Stomach (tissue), 9 donors: ENCODE measurements around the gene ECHDC3. TPM values are rescaled to one million over a fixed set of nuclear protein-coding genes. Genes with fewer than 3 reads are reported as not detected.

Source experiments
- DNase-seq, 2 donors: peaks; one replicate each; pipeline versions ENCODE4 v3.0.0 to v3.0.0-alpha.2; 2013 to 2019
- H3K27ac ChIP-seq, 5 donors: fragments of 200-600 bp in 4 of 5; sonication (generic) in 4 of 5; one replicate each; pipeline ENCODE4 v1.5.1; 2013 to 2019; ENCODE audit warnings: mild to moderate bottlenecking in 1 of 5, moderate library complexity in 1 of 5
- H3K27me3 ChIP-seq, 3 donors: fragments of 200-600 bp; sonication (generic); one replicate each; pipeline ENCODE4 v1.5.1; 2017 to 2019; ENCODE audit warnings: mixed run types in 1 of 3
- H3K36me3 ChIP-seq, 4 donors: fragments of 200-600 bp; sonication (generic); 1 replicate in 3 of 4; 2 replicates in 1 of 4; pipeline ENCODE4 v1.5.1; 2016 to 2019
- H3K4me1 ChIP-seq, 4 donors: fragments of 200-600 bp; sonication (generic); one replicate each; pipeline ENCODE4 v1.5.1; 2016 to 2019
- H3K4me3 ChIP-seq, 4 donors: fragments of 200-600 bp; sonication (generic) in 3 of 4; one replicate each; pipeline ENCODE4 v1.5.1; 2016 to 2019; ENCODE audit warnings: mild to moderate bottlenecking in 1 of 4
- H3K9me3 ChIP-seq, 4 donors: fragments of 200-600 bp; sonication (generic); one replicate each; pipeline ENCODE4 v1.5.1; 2016 to 2019
- EP300 ChIP-seq: sonication (generic); formaldehyde crosslinking; IDR thresholded peaks from one replicate; pipeline ENCODE4 v1.6.1; 2017; ENCODE audit warnings: antibody characterized with exemption
- POLR2A ChIP-seq, 4 donors: fragments of 450-650 bp; IDR thresholded peaks; one replicate each; pipeline ENCODE4 v1.6.1; 2016; ENCODE audit warnings: antibody characterized with exemption in 4 of 4, control low read depth in 2 of 4, mild to moderate bottlenecking in 1 of 4, moderate library complexity in 1 of 4
- POLR2AphosphoS5 ChIP-seq, 3 donors: sonication (generic); formaldehyde crosslinking; IDR thresholded peaks; one replicate each; pipeline ENCODE4 v1.6.1; 2016; ENCODE audit warnings: antibody characterized with exemption in 3 of 3
- WGBS, 5 donors: extraction: QIAGEN DNeasy Blood & Tissue Kit in 3 of 5; methylation state at CpG; one replicate each; pipeline versions ENCODE4 v1.1.5 to v1.1.7; 2013 to 2018; 5-methylcytosine and 5-hydroxymethylcytosine counted together
- intact Hi-C: fragments of 100-400 bp; cut with DNase I; formaldehyde crosslinking; loops from one replicate; pipeline ENCODE4 v1.15.1; 2023; ENCODE audit warnings: low total_unique reads
- polyA plus RNA-seq, 3 donors: library from polyadenylated mRNA; stranded (reverse); fragments of 200-250 nt; gene quantifications; one replicate each; pipeline ENCODE4 v1.2.3, GENCODE V29; 2013
- total RNA-seq, 5 donors: library from RNA; depleted of rRNA; stranded (reverse); fragments of >200 nt; gene quantifications; one replicate each; pipeline versions ENCODE4 v1.1.0 to v1.2.3, GENCODE V29; 2014 to 2016
- TF ChIP-seq, protein P1 (sequence below), 7 experiments: fragments of 450-650 bp in 4 of 7; fragments of 200-600 bp in 3 of 7; sonication (generic) in 3 of 7; IDR thresholded peaks; one replicate each; pipeline ENCODE4 v1.5.1; 2016 to 2019; ENCODE audit warnings: antibody characterized with exemption in 7 of 7, control low read depth in 2 of 7, mild to moderate bottlenecking in 1 of 7
- donor health status: healthy with polysubstance abuse.
- donor health status: Bipolar disorder and iron deficiency.
- donor health status: healthy.

Gene ECHDC3
- total and polyA plus RNA-seq, 8 donors, result 0.58 to 70.6 (median 30.7) TPM

DNA sequence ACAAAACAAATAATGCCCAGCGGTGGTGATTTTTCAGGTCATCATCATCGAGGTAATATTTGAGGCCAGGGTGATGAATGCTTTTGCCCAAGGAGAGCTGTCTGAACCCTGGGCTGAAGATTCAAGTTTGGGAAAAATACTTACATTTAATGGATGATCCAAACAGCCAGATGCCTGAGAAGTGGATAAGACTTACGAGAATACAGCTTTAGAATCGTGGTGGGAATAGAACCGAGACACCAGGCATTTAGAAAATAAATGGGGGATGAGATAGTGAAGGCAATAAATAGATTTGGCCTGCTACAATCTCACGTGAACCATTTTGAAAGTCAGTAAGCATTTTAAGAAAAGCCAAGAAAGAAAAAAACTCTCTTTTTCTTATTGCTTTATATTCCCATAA, 68.8 kb downstream of the ECHDC3 start:
- intact Hi-C loops, result no loop called here
- TF ChIP-seq POLR2AphosphoS5 (IDR thresholded peaks at IDR 0.05), result no peak
- TF ChIP-seq EP300, result no peak
- TF ChIP-seq, protein P1, sequence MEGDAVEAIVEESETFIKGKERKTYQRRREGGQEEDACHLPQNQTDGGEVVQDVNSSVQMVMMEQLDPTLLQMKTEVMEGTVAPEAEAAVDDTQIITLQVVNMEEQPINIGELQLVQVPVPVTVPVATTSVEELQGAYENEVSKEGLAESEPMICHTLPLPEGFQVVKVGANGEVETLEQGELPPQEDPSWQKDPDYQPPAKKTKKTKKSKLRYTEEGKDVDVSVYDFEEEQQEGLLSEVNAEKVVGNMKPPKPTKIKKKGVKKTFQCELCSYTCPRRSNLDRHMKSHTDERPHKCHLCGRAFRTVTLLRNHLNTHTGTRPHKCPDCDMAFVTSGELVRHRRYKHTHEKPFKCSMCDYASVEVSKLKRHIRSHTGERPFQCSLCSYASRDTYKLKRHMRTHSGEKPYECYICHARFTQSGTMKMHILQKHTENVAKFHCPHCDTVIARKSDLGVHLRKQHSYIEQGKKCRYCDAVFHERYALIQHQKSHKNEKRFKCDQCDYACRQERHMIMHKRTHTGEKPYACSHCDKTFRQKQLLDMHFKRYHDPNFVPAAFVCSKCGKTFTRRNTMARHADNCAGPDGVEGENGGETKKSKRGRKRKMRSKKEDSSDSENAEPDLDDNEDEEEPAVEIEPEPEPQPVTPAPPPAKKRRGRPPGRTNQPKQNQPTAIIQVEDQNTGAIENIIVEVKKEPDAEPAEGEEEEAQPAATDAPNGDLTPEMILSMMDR (IDR thresholded peaks at IDR 0.05), result no peak
- no peak for TF ChIP-seq POLR2A (IDR thresholded peaks at IDR 0.05)

DNA sequence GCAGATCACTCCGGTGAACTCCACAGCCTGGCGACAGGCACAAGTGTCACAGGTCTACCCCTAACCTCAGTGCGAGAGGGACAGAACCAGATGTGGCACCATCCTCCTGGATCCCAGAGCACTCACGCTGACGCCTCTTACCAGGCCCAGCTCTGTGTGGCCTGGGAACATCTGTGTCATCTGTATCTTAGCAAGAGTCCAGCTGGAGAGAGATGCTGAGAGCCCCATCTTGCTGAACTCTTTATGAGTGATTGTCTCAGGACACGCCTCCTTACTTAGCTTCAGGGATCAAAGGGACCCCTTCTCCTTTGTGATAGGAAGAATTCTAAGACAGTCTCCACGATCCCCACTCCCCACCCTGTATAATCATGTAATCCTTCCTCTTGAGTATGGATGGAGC, 71.0 kb downstream of the ECHDC3 start:
- no peak for DNase-seq
- H3K36me3 ChIP-seq, result no peaks in the 10 kb centered on the region
- no peaks in the 10 kb centered on the region for H3K9me3 ChIP-seq
- H3K4me3 ChIP-seq, result no peak overlapping the region
- peaks cover 0 to 11% (median 0%) of the 10 kb centered on the region in 3 donors for H3K27me3 ChIP-seq
- H3K27ac ChIP-seq, result no peak overlapping the region
- WGBS, 5 donors, result 80 to 90% (median 84%) methylated on average over 4 to 7 of the region's 7 CpGs
- TF ChIP-seq, protein P1 (IDR thresholded peaks at IDR 0.05), result no peak
- TF ChIP-seq POLR2AphosphoS5 (IDR thresholded peaks at IDR 0.05), result no peak
- H3K4me1 ChIP-seq, result peaks cover 0 to 5% (median 0%) of the 10 kb centered on the region in 4 donors
- intact Hi-C loops, result no loop called here

More for the DNA sequence above, 68.8 kb downstream of the ECHDC3 start:
- Histone ChIP-seq H3K27ac (no peak overlapping the region), H3K27me3 (peaks cover 0 to 11% (median 0%) of the 10 kb centered on the region in 3 donors), H3K9me3 (no peaks in the 10 kb centered on the region), H3K36me3 (no peaks in the 10 kb centered on the region), H3K4me3 (no peak overlapping the region), H3K4me1 (peaks cover 0 to 5% (median 0%) of the 10 kb centered on the region in 4 donors)
- 69 to 82% (median 77%) methylated on average over 6 of the region's 6 CpGs for WGBS, 5 donors
- DNase-seq, result no peak

Other genes starting within 250 kb of the ECHDC3 start
- 10 to 100 TPM in 3 of 5 donors, 1 to 10 TPM in 2; 6.2 to 31.5 (median 20.9) TPM for gene USP6NL, start 130.7 kb upstream of the ECHDC3 start, total RNA-seq
- gene USP6NL, start 130.7 kb upstream of the ECHDC3 start, polyA plus RNA-seq, result 1 to 10 TPM; 4.7 to 6.0 (median 5.5) TPM
- gene PROSER2, start 81.0 kb downstream of the ECHDC3 start, total RNA-seq, result 10 to 100 TPM in 2 of 5 donors, 1 to 10 TPM in 2, not detected in 1; 1.3 to 16.2 (median 9.5) TPM
- gene PROSER2, start 81.0 kb downstream of the ECHDC3 start, polyA plus RNA-seq, result 10 to 100 TPM in 1 of 3 donors, 1 to 10 TPM in 2; 5.2 to 13.4 (median 5.7) TPM